Lower leg skin (tissue), 4 donors: ENCODE data around the gene CRIP3. TPM values are rescaled to one million over a fixed set of nuclear protein-coding genes. Genes with fewer than 3 reads are reported as not detected.

Source experiments
- DNase-seq, 2 donors: peaks; one replicate each; pipeline ENCODE4 v3.0.0-alpha.2; 2019; ENCODE audit warnings: low spot score in 2 of 2
- H3K4me3 ChIP-seq: fragments of 200-600 bp; sonication (generic); 2 replicates; pipeline ENCODE4 v1.5.1; 2017; ENCODE audit warnings: mild to moderate bottlenecking, low read depth; ENCODE audit not compliant: poor library complexity, severe bottlenecking
- POLR2A ChIP-seq, 2 donors: fragments of 450-650 bp; IDR thresholded peaks; one replicate each; pipeline ENCODE4 v1.6.1; 2016 to 2017; ENCODE audit warnings: antibody characterized with exemption in 2 of 2, mild to moderate bottlenecking in 1 of 2, moderate library complexity in 1 of 2
- WGBS, 2 donors: methylation state at CpG; one replicate each; pipeline ENCODE4 v1.1.5; 2018; 5-methylcytosine and 5-hydroxymethylcytosine counted together
- intact Hi-C: fragments of 100-400 bp; cut with DNase I; formaldehyde crosslinking; loops from one replicate; pipeline ENCODE4 v1.15.0; 2023; ENCODE audit warnings: low total_unique reads
- total RNA-seq, 4 donors: library from RNA; depleted of rRNA; stranded (reverse); fragments of >200 nt; gene quantifications; one replicate each; pipeline ENCODE4 v1.1.0, GENCODE V29; 2016
- TF ChIP-seq, protein P1 (sequence below), 3 donors: fragments of 450-650 bp; IDR thresholded peaks; one replicate each; pipeline ENCODE4 v1.5.1; 2016; ENCODE audit warnings: antibody characterized with exemption in 3 of 3, mild to moderate bottlenecking in 3 of 3, moderate library complexity in 2 of 3

Gene CRIP3
- total RNA-seq, 4 donors from 2014 or later, result 0.30 to 4.5 TPM; not detected in 2

DNA sequence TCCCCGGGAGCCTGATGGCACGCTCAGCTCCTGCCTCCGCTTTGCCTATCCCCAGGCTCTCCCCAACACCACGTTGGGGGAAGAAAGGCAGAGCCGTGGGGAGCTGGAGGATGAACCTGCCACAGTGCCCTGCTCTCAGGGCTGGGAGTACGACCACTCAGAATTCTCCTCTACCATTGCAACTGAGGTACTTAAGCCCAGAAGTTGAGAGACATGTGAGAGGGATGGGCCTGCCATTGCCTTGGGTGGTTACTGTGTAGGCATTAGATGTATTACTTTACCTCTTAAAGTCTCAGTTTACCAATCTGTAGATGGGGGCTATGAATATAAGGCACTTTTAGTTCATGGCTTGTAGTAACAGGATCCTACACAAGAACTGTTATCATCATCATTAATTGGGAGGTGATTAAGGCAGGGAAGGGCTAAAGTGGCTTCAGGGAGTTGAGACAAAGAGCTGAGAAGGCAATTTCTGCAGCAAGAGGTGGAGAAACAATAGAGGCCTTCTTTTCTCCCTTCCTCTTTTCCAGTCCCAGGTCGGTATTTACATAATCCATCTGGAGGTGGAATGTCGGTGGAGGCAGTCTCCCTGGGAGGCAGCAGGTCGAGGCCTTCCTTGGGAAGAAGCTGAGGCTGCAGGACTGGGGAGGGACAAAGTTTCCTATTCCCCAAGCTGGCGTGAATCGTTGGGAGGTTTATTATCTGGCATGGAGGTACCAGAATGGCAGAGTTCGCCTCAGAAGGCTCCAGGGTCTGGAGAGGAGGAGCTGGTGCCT is 9.9 kb downstream of the CRIP3 start:
- intact Hi-C loops, result no loop called here
- 61 to 76% methylated on average over 11 to 12 of the region's 12 CpGs for WGBS, 2 donors
- DNase-seq, result no peak
- TF ChIP-seq, protein P1, sequence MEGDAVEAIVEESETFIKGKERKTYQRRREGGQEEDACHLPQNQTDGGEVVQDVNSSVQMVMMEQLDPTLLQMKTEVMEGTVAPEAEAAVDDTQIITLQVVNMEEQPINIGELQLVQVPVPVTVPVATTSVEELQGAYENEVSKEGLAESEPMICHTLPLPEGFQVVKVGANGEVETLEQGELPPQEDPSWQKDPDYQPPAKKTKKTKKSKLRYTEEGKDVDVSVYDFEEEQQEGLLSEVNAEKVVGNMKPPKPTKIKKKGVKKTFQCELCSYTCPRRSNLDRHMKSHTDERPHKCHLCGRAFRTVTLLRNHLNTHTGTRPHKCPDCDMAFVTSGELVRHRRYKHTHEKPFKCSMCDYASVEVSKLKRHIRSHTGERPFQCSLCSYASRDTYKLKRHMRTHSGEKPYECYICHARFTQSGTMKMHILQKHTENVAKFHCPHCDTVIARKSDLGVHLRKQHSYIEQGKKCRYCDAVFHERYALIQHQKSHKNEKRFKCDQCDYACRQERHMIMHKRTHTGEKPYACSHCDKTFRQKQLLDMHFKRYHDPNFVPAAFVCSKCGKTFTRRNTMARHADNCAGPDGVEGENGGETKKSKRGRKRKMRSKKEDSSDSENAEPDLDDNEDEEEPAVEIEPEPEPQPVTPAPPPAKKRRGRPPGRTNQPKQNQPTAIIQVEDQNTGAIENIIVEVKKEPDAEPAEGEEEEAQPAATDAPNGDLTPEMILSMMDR (IDR thresholded peaks at IDR 0.05), result no peak
- no peak for TF ChIP-seq POLR2A (IDR thresholded peaks at IDR 0.05)
- no peak overlapping the region for H3K4me3 ChIP-seq

DNA sequence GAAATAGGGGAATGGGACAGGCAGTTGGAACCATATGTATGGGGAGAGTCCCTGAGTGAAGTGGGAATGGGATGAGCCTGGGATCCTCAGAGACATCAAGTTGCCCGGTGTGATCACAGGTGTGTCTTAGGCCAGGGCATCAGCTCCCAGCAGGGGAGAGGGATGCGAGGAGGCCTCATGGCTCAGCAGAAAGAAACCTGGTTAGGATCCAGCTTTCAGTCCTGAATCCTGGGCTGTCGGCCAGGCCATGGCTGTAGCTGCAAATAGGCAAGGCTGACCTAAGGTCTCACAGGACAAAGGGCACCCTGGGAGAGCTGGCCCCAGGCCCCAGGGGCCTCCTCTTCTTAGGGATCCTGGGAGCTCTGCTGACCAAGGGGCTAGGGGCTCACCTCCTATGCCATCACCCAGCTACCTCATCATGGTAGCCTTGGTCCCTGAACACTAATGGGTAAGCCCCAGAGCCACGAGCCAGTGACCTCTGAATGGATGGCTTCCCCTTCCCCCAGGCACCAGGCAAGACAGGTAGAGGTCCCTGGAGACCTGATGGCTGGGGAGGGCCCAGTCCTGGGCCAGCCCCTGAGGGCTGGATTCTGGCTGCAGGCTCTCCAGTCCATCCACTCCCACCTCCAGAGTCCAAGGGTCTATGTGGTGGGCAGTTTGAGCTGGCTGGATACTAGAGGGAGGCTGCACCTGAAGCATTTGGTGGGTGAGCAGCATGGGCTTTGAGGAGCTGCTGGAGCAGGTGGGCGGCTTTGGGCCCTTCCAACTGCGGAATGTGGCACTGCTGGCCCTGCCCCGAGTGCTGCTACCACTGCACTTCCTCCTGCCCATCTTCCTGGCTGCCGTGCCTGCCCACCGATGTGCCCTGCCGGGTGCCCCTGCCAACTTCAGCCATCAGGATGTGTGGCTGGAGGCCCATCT is 10.7 kb downstream of the CRIP3 start, which contains the start of gene SLC22A7:
Gene SLC22A7 (plus strand): TSS at position 617 of the 921 bp plus-strand sequence. CDS start 99 bp downstream, at position 716.
- no peak for TF ChIP-seq POLR2A (IDR thresholded peaks at IDR 0.05)
- TF ChIP-seq, protein P1 (IDR thresholded peaks at IDR 0.05), result no peak
- H3K4me3 ChIP-seq, result no peak within 1 kb of the TSS
- DNase-seq, result no peak
- intact Hi-C loops, result no loop called here
- WGBS, 2 donors, result 70 to 84% methylated on average over 7 to 9 of the region's 10 CpGs

DNA sequence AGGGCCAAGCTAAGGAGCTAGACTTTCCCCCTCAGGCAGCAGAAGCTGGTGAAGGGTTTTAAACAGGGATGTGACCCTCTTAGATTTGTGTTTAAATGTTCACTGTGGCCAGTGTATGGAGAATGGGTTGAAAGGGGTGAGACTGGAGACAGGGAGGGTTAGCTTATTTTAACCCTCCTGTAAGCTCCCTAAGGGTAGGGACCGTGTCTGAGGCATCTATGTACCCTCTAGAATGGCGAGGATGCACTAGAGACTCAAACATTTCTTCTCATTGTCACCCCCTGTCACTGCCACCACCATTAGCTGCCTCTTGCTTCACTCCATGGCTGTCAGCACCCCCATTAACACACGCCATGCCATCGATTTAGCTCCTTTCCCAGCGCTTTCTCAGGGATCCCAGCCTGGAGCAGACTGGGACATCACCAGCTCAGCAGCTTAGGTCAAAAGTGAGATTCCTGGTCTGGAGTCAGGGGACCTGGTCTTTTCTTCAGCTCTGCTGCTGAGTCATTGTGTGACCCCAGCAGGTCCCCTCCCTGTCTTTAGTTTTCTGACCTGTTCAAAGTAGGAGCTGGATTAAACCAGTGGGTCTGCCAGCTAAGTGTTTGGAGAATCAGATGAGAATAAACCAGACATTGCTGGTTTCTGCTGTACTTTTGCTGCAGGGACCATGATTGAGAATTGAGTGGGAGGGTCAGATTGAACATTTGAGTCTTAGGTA is 11.7 kb downstream of the CRIP3 start:
- no peak for TF ChIP-seq POLR2A (IDR thresholded peaks at IDR 0.05)
- TF ChIP-seq, protein P1 (IDR thresholded peaks at IDR 0.05), result no peak
- no peak for DNase-seq
- WGBS, 2 donors, result 80 to 86% methylated on average over 5 of the region's 5 CpGs
- intact Hi-C loops, result no loop called here
- no peak overlapping the region for H3K4me3 ChIP-seq

DNA sequence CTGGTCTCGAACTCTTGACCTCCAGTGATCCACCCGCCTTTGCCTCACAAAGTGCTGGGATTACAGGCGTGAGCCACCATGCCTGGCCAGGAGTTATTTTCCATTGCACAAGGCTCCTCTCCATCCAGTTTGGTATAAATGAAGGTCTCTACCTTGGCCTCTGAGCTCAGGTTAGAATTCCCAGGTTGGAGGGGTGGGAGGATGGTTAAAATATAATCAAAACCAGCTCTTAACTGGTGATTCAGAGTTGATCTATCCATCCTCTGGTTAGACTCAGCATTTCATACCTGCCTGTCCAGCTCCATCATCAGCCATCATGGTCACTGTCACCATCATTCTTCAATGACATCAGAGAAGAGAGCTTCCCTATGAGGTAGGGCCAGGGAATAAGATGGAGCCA is 13.2 kb downstream of the CRIP3 start:
- 92% methylated on average over 3 of the region's 3 CpGs for WGBS, 2 donors
- intact Hi-C loops, result no loop called here

DNA sequence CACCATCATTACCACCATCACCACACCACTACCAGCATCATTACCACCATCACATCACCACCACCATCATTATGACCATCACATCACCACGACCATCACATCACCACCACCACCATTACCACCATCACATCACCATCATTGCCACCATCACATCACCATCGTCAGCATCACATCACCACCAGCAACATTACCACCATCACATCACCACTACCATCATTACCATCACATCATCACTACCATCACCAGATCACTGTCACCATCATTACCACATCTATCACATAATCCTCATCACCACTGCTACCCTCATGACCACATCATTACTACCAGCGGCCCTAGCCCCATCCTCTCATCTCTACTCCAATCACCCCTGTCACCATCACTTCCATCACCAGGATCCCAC is 14.1 kb downstream of the CRIP3 start:
- no peak overlapping the region for H3K4me3 ChIP-seq
- no peak for DNase-seq
- 79 to 85% methylated on average over 3 of the region's 3 CpGs for WGBS, 2 donors
- no peak for TF ChIP-seq POLR2A (IDR thresholded peaks at IDR 0.05)
- TF ChIP-seq, protein P1 (IDR thresholded peaks at IDR 0.05), result peak in 1 of 3 donors; percentile 24
- intact Hi-C loops, result no loop called here

More for the DNA sequence above, 13.2 kb downstream of the CRIP3 start:
- DNase-seq, result peak in 1 of 2 donors; percentile 54
- TF ChIP-seq, protein P1 (IDR thresholded peaks at IDR 0.05), result no peak
- TF ChIP-seq POLR2A (IDR thresholded peaks at IDR 0.05), result no peak
- no peak overlapping the region for H3K4me3 ChIP-seq
